HepG2 (cell line): Measurements from ENCODE around the gene CDKN1A. TPM values are rescaled to one million over a fixed set of nuclear protein-coding genes. Genes with fewer than 3 reads are reported as not detected.

Source experiments
- ARNT2 ChIP-seq: sonication (generic); formaldehyde crosslinking; IDR thresholded peaks from 2 replicates; pipeline ENCODE4 v1.8.0; 2022; ENCODE audit warnings: mild to moderate bottlenecking, low read depth, missing genetic modification reagents, moderate library complexity
- HES4 ChIP-seq: sonication (generic); formaldehyde crosslinking; IDR thresholded peaks from 2 replicates; pipeline ENCODE4 v1.9.0; 2021; ENCODE audit warnings: mild to moderate bottlenecking, missing genetic modification reagents, borderline replicate concordance
- IRF2 ChIP-seq: IDR thresholded peaks from 2 replicates; pipeline ENCODE4 v1.6.1; 2018; ENCODE audit warnings: missing genetic modification reagents, missing compliant biosample characterization
- IRF9 ChIP-seq: sonication (generic); formaldehyde crosslinking; IDR thresholded peaks from 2 replicates; pipeline ENCODE4 v1.8.0; 2022; ENCODE audit warnings: missing genetic modification reagents, mild to moderate bottlenecking, borderline replicate concordance
- IRX3 ChIP-seq: sonication (generic); formaldehyde crosslinking; IDR thresholded peaks from 2 replicates; pipeline ENCODE4 v1.8.1; 2023; ENCODE audit warnings: mild to moderate bottlenecking, low read depth, missing genetic modification reagents, borderline replicate concordance
- MLX ChIP-seq: IDR thresholded peaks from 2 replicates; pipeline ENCODE4 v1.6.1; 2016
- NR0B2 ChIP-seq: sonication (generic); formaldehyde crosslinking; IDR thresholded peaks from 2 replicates; pipeline ENCODE4 v1.4.0; 2020; ENCODE audit warnings: mild to moderate bottlenecking, missing genetic modification reagents
- TFAP4 ChIP-seq: sonication (generic); IDR thresholded peaks from 2 replicates; pipeline ENCODE4 v1.6.1; 2016; ENCODE audit warnings: low read depth, borderline replicate concordance
- TP53 ChIP-seq: sonication (generic); formaldehyde crosslinking; conservative IDR thresholded peaks from 2 replicates; pipeline ENCODE4 v1.4.0; 2020; ENCODE audit warnings: missing genetic modification reagents
- ZBTB49 ChIP-seq: sonication (generic); formaldehyde crosslinking; IDR thresholded peaks from 2 replicates; pipeline ENCODE4 v1.4.0; 2020; ENCODE audit warnings: missing genetic modification reagents, borderline replicate concordance
- ZNF614 ChIP-seq: IDR thresholded peaks from 2 replicates; pipeline ENCODE4 v1.6.1; 2018; ENCODE audit warnings: missing biosample characterization, missing genetic modification reagents, inconsistent platforms, borderline replicate concordance
- ZNF646 ChIP-seq: sonication (generic); formaldehyde crosslinking; IDR thresholded peaks from 2 replicates; pipeline ENCODE4 v1.9.0; 2021; ENCODE audit warnings: mild to moderate bottlenecking, missing genetic modification reagents
- polyA plus RNA-seq, 8 experiments: library from polyadenylated mRNA; depleted of rRNA in 3 of 8; stranded (reverse) in 7 of 8; unstranded in 1 of 8; fragments of >200 nt; fragmentation: Illumina TruSeq in 4 of 8; extraction: Trizol in 4 of 8; gene quantifications; 2 replicates each; pipeline versions ENCODE4 v1.2.1 to v1.2.3, GENCODE V29; 2011 to 2016; ENCODE audit warnings: low read depth in 4 of 8, missing spikeins in 1 of 8, mixed read lengths in 1 of 8; ENCODE audit not compliant: insufficient read depth in 1 of 8
- total RNA-seq, 5 experiments: library from RNA; depleted of rRNA; stranded (reverse); fragments of >200 nt; fragmentation: Illumina TruSeq; extraction: Trizol; gene quantifications; 2 replicates each; pipeline ENCODE4 v1.2.3, GENCODE V29; 2016; ENCODE audit warnings: low read depth in 1 of 5

The CDKN1A gene
- total and polyA plus RNA-seq, 2 of the 13 experiments (the other 11 are each of a cell fraction or from before 2014, with no cell fraction given): 60.7 to 92.1 TPM

GRCh38 chr6:36676141-36677058 is 2.1 kb upstream of the CDKN1A start (continued):
- TF ChIP-seq ZNF614 (peak; percentile 27; the same call in 1 of the 2 replicates), TP53 (CRISPR knock-in tag) (peak; percentile 100), ZNF646 (CRISPR knock-in tag) (peak; percentile 45; the same call in 1 of the 2 replicates), ZBTB49 (CRISPR knock-in tag) (no peak), IRX3 (CRISPR knock-in tag) (no peak), TFAP4 (peak; percentile 14; the same call in 1 of the 2 replicates), NR0B2 (CRISPR knock-in tag) (no peak), IRF9 (CRISPR knock-in tag) (peak; percentile 51; the same call in 1 of the 2 replicates), IRF2 (CRISPR knock-in tag) (0 out of 2 replicates have a peak, but pooled peaks have one; percentile 64), MLX (CRISPR knock-in tag) (peak; percentile 33; the same call in 1 of the 2 replicates), HES4 (CRISPR knock-in tag) (no peak), ARNT2 (CRISPR knock-in tag) (peak; percentile 33; the same call in 1 of the 2 replicates)
